ENCODE results near the gene ARL4A. TPM values are rescaled to one million over a fixed set of nuclear protein-coding genes. Genes with fewer than 3 reads are reported as not detected.

ARL4A gene
- total and polyA plus RNA-seq, 2 donors (not counting 3 experiments of a cell fraction or from before 2014, with no cell fraction given) = 34.1 to 43.2 TPM

GRCh38 chr7:12638851-12639456, 48.5 kb upstream of the ARL4A start:
- no peak for TF ChIP-seq POLR2AphosphoS5 (IDR thresholded peaks at IDR 0.05; ENCODE audit: insufficient read depth, low read depth, low read length)
- peak in 1 of 2 donors; percentile 17 for TF ChIP-seq CTCF (IDR thresholded peaks at IDR 0.05; ENCODE audit: extremely low read depth in 1 of 2, insufficient read depth in 1 of 2, low read depth in 1 of 2, low read length in 2 of 2)
- Histone ChIP-seq H3K9ac (replicated peaks; ENCODE audit: extremely low read depth, insufficient read depth, low read length) (no peak overlapping the region), H4K20me1 (replicated peaks; ENCODE audit: control insufficient read depth, extremely low read depth, insufficient read depth, low read length) (no peaks in the 10 kb centered on the region), H3K4me3 (replicated peaks in 1 of 3; ENCODE audit: insufficient read depth in 1 of 3, low read depth in 1 of 3, low read length in 3 of 3) (no peak overlapping the region), H3K79me2 (ENCODE audit: control insufficient read depth, insufficient read depth, low read length) (no peaks in the 10 kb centered on the region), H3K4me2 (ENCODE audit: insufficient read depth, low read length) (no peak overlapping the region), H3K27me3 (ENCODE audit: control insufficient read depth in 2 of 2, insufficient read depth in 2 of 2, low read length in 2 of 2) (peaks cover 8 to 9% of the 10 kb centered on the region in 2 experiments), H3K4me1 (ENCODE audit: control insufficient read depth, extremely low read depth, insufficient read depth, low read length) (no peaks in the 10 kb centered on the region), H3K36me3 (ENCODE audit: control insufficient read depth in 2 of 2, extremely low read depth in 1 of 2, insufficient read depth in 2 of 2, low read length in 2 of 2) (no peaks in the 10 kb centered on the region), H3K9me3 (replicated peaks; ENCODE audit: control insufficient read depth, insufficient read depth, low read length) (no peaks in the 10 kb centered on the region), H3K9me1 (replicated peaks; ENCODE audit: control insufficient read depth, extremely low read depth, insufficient read depth, low read length) (no peaks in the 10 kb centered on the region), H2AFZ (ENCODE audit: low read depth, low read length) (no peak overlapping the region), H3K27ac (ENCODE audit: insufficient read depth, low read depth, low read length) (no peak overlapping the region)
- CTCF ChIA-PET = interaction anchor here (0.6 to 2.0 kb wide), 33 partner anchors 9 to 627 kb away, joined by 3 to 29 read pairs (median 6); partner anchors contain the start of gene ARL4A
- POLR2A ChIA-PET = no interaction called here
- peak; percentile 84 for FAIRE-seq
- no TSS peak for BruUV-seq (replicated peaks)
- peak; percentile 50 for DNase-seq (ENCODE audit: low read depth, low spot score)
- dilution Hi-C loops (cut with MboI; ENCODE audit: extremely low pct_ligation_motif_present, low sequenced_read_pairs) = no loop called here
- intact Hi-C loops (cut with micrococcal nuclease) = loop anchor here (1.0 to 5.0 kb wide), 5 partner anchors 36 to 624 kb away; partner anchors contain the start of gene ARL4A

- TF ChIP-seq MYC (IDR thresholded peaks at IDR 0.05; ENCODE audit: low read depth, low read length) (no peak), JUN (IDR thresholded peaks at IDR 0.05; ENCODE audit: borderline replicate concordance, insufficient read depth, insufficient read length, low read depth) (no peak), POLR2A (IDR thresholded peaks at IDR 0.05; ENCODE audit: low read depth, low read length) (no peak), MAX (IDR thresholded peaks at IDR 0.05; ENCODE audit: insufficient read depth, insufficient read length) (no peak), POLR2AphosphoS5 (IDR thresholded peaks at IDR 0.05; ENCODE audit: insufficient read depth, low read depth, low read length) (no peak)
- FAIRE-seq = no peak
- no peak overlapping the region for H3K4me2 ChIP-seq (ENCODE audit: insufficient read depth, low read length)
- no peaks in the 10 kb centered on the region for H3K79me2 ChIP-seq (ENCODE audit: control insufficient read depth, insufficient read depth, low read length)
- H3K9me3 ChIP-seq (replicated peaks; ENCODE audit: control insufficient read depth, insufficient read depth, low read length) = no peaks in the 10 kb centered on the region
- peaks cover 8 to 9% of the 10 kb centered on the region in 2 experiments for H3K27me3 ChIP-seq (ENCODE audit: control insufficient read depth in 2 of 2, insufficient read depth in 2 of 2, low read length in 2 of 2)
- H3K4me3 ChIP-seq (replicated peaks in 1 of 3; ENCODE audit: insufficient read depth in 1 of 3, low read depth in 1 of 3, low read length in 3 of 3) = no peak overlapping the region
- no TSS peak for BruUV-seq (replicated peaks)
- no peaks in the 10 kb centered on the region for H4K20me1 ChIP-seq (replicated peaks; ENCODE audit: control insufficient read depth, extremely low read depth, insufficient read depth, low read length)
- H3K9ac ChIP-seq (replicated peaks; ENCODE audit: extremely low read depth, insufficient read depth, low read length) = no peak overlapping the region
- POLR2A ChIA-PET = no interaction called here
- no peaks in the 10 kb centered on the region for H3K36me3 ChIP-seq (ENCODE audit: control insufficient read depth in 2 of 2, extremely low read depth in 1 of 2, insufficient read depth in 2 of 2, low read length in 2 of 2)
- H3K27ac ChIP-seq (ENCODE audit: insufficient read depth, low read depth, low read length) = no peak overlapping the region
- intact Hi-C loops (cut with micrococcal nuclease) = loop anchor here (10.0 kb wide), 1 partner anchor 1084 kb away; no protein-coding TSS in a partner anchor
- dilution Hi-C loops (cut with MboI; ENCODE audit: extremely low pct_ligation_motif_present, low sequenced_read_pairs) = no loop called here
- no peaks in the 10 kb centered on the region for H3K4me1 ChIP-seq (ENCODE audit: control insufficient read depth, extremely low read depth, insufficient read depth, low read length)
- CTCF ChIA-PET = interaction anchor here (0.5 to 1.6 kb wide), 5 partner anchors 43 to 622 kb away, joined by 3 to 6 read pairs (median 3); no protein-coding TSS in a partner anchor
- H2AFZ ChIP-seq (ENCODE audit: low read depth, low read length) = no peak overlapping the region
- no peak for DNase-seq (ENCODE audit: low read depth, low spot score)
- H3K9me1 ChIP-seq (replicated peaks; ENCODE audit: control insufficient read depth, extremely low read depth, insufficient read depth, low read length) = no peaks in the 10 kb centered on the region
These were observed 46.9 kb upstream of the ARL4A start for GRCh38 chr7:12640299-12641096.
